Neural cell (in vitro differentiated cells): ENCODE results near the gene TNS1. TPM values are rescaled to one million over a fixed set of nuclear protein-coding genes. Genes with fewer than 3 reads are reported as not detected.
"Not testable (repeated sequence)": the region's sequence is repeated elsewhere in the genome, so short reads cannot be mapped to it uniquely, and the experiment has no call there.

Experiments used
- H2AFZ ChIP-seq: fragments of 200-600, 300-800 bp; sonication (generic), shearing (Covaris generic); 2 replicates; pipeline ENCODE4 v1.6.0; 2014; ENCODE audit warnings: low read depth, mild to moderate bottlenecking, antibody characterized with exemption, low read length, moderate library complexity
- H3F3A ChIP-seq: fragments of 200-600 bp; shearing (Covaris generic); 2 replicates; pipeline ENCODE4 v1.6.1; 2016; ENCODE audit warnings: mild to moderate bottlenecking, moderate library complexity, mixed read lengths, antibody characterized with exemption, low read length; ENCODE audit not compliant: insufficient read depth, poor library complexity, severe bottlenecking
- H3K27ac ChIP-seq: fragments of 200-600, 300-800 bp; sonication (generic), shearing (Covaris generic); 2 replicates; pipeline ENCODE4 v1.5.1; 2014; ENCODE audit warnings: mild to moderate bottlenecking, low read length, moderate library complexity
- H3K27me3 ChIP-seq: fragments of 300-800, 200-600 bp; sonication (generic), shearing (Covaris generic); 2 replicates; pipeline ENCODE4 v1.6.0; 2014; ENCODE audit warnings: mild to moderate bottlenecking, low read depth, low read length, moderate library complexity; ENCODE audit not compliant: insufficient read depth
- H3K36me3 ChIP-seq: fragments of 300-800, 200-600 bp; sonication (generic), shearing (Covaris generic); 2 replicates; pipeline ENCODE4 v1.5.1; 2014; ENCODE audit warnings: mild to moderate bottlenecking, antibody characterized with exemption, low read length, moderate library complexity; ENCODE audit not compliant: insufficient read depth
- H3K4me2 ChIP-seq: fragments of 300-800, 200-600 bp; sonication (generic), shearing (Covaris generic); 2 replicates; pipeline ENCODE4 v1.6.0; 2014; ENCODE audit warnings: mild to moderate bottlenecking, low read length
- H3K4me3 ChIP-seq: fragments of 300-800, 200-600 bp; sonication (generic), shearing (Covaris generic); 2 replicates; pipeline ENCODE4 v1.5.1; 2014; ENCODE audit warnings: mild to moderate bottlenecking, low read length, moderate library complexity
- H3K79me2 ChIP-seq: fragments of 200-600 bp; shearing (Covaris generic); replicated peaks from 2 replicates; pipeline ENCODE4 v1.6.0; 2014; ENCODE audit warnings: mild to moderate bottlenecking, low read length, moderate library complexity; ENCODE audit not compliant: insufficient read depth
- H3K9ac ChIP-seq: fragments of 300-800, 200-600 bp; sonication (generic), shearing (Covaris generic); 2 replicates; pipeline ENCODE4 v1.6.1; 2016; ENCODE audit warnings: mild to moderate bottlenecking, low read length, mixed read lengths
- H3K9me2 ChIP-seq: fragments of 200-600 bp; shearing (Covaris generic); 2 replicates; pipeline ENCODE4 v1.6.1; 2016; ENCODE audit warnings: mild to moderate bottlenecking, low read length, mixed read lengths; ENCODE audit not compliant: insufficient read depth
- H3K9me3 ChIP-seq: fragments of 200-600, 300-800 bp; sonication (generic), shearing (Covaris generic); 2 replicates; pipeline ENCODE4 v1.6.1; 2016; ENCODE audit warnings: mild to moderate bottlenecking, mixed run types, low read length, moderate library complexity, mixed read lengths
- H4K20me1 ChIP-seq: fragments of 200-600 bp; shearing (Covaris generic); 2 replicates; pipeline ENCODE4 v1.6.1; 2016; ENCODE audit warnings: mild to moderate bottlenecking, mixed run types; ENCODE audit not compliant: insufficient read depth
- EP300 ChIP-seq: fragments of 450-650 bp; conservative IDR thresholded peaks from 2 replicates; pipeline ENCODE4 v1.6.1; 2014; ENCODE audit warnings: antibody characterized with exemption, mild to moderate bottlenecking, moderate library complexity; ENCODE audit not compliant: poor library complexity, severe bottlenecking
- EZH2 ChIP-seq: fragments of 200-600, 300-800 bp; shearing (Covaris generic), sonication (generic); IDR thresholded peaks from 2 replicates; pipeline ENCODE4 v1.6.1; 2014; ENCODE audit warnings: antibody characterized with exemption, low read length, borderline replicate concordance, mild to moderate bottlenecking; ENCODE audit not compliant: insufficient read depth, poor library complexity, severe bottlenecking
- MXI1 ChIP-seq: fragments of 450-650 bp; conservative IDR thresholded peaks from 2 replicates; pipeline ENCODE4 v1.6.1; 2014; ENCODE audit warnings: antibody characterized with exemption, mild to moderate bottlenecking; ENCODE audit not compliant: poor library complexity, severe bottlenecking
- RAD21 ChIP-seq: fragments of 450-650 bp; conservative IDR thresholded peaks from 2 replicates; pipeline ENCODE4 v1.6.1; 2014; ENCODE audit warnings: antibody characterized with exemption, mild to moderate bottlenecking, moderate library complexity
- SMC3 ChIP-seq: fragments of 450-650 bp; conservative IDR thresholded peaks from 2 replicates; pipeline ENCODE4 v1.6.1; 2014; ENCODE audit warnings: antibody characterized with exemption, mild to moderate bottlenecking, moderate library complexity; ENCODE audit not compliant: poor library complexity
- polyA plus RNA-seq: library from polyadenylated mRNA; depleted of rRNA; stranded (reverse); fragments of >200 nt; gene quantifications from 2 replicates; pipeline ENCODE4 v1.2.3, GENCODE V29; 2014
- TF ChIP-seq, protein P1 (sequence below): fragments of 450-650 bp; IDR thresholded peaks from 2 replicates; pipeline ENCODE4 v1.5.1; 2014; ENCODE audit warnings: antibody characterized with exemption, mild to moderate bottlenecking, moderate library complexity; ENCODE audit not compliant: poor library complexity, severe bottlenecking
- TF ChIP-seq, protein P2 (sequence below): IDR thresholded peaks from 2 replicates; pipeline ENCODE4 v1.6.1; 2012; ENCODE audit warnings: borderline replicate concordance

The TNS1 gene
- polyA plus RNA-seq, 1 donor from 2014 or later: 1.5 TPM

DNA sequence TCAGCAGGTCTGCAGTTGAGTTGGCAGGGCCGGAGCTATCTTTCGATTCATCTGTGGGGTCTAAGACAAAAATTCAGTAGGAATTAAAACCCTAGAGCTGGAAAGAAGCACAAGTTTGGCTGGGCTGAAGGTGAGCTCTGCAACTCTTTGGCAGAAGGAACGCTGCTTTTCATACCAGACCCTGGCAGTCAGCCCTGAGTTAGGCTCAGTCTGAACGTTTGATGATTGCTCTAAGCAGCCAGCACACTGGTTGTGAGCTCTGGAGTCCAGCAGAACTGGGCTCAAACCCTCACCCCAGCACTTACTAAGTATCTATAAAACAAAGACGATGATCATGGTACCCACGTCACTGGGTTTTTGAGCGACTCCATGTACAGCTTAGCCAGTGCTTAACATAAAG is 192.5 kb downstream of the TNS1 start:
- no peak overlapping the region for H3K4me2 ChIP-seq
- no peak overlapping the region for H3K27ac ChIP-seq
- no peaks in the 10 kb centered on the region for H3K79me2 ChIP-seq
- no peak overlapping the region for H3K4me3 ChIP-seq
- H3K9me3 ChIP-seq: no peaks in the 10 kb centered on the region
- H3K9ac ChIP-seq: no peak overlapping the region
- no peaks in the 10 kb centered on the region for H3K27me3 ChIP-seq
- H3K9me2 ChIP-seq: no peaks in the 10 kb centered on the region
- no peaks in the 10 kb centered on the region for H4K20me1 ChIP-seq
- TF ChIP-seq MXI1: no peak
- no peak overlapping the region for H2AFZ ChIP-seq
- no peaks in the 10 kb centered on the region for H3K36me3 ChIP-seq
- no peaks in the 10 kb centered on the region for H3F3A ChIP-seq

DNA sequence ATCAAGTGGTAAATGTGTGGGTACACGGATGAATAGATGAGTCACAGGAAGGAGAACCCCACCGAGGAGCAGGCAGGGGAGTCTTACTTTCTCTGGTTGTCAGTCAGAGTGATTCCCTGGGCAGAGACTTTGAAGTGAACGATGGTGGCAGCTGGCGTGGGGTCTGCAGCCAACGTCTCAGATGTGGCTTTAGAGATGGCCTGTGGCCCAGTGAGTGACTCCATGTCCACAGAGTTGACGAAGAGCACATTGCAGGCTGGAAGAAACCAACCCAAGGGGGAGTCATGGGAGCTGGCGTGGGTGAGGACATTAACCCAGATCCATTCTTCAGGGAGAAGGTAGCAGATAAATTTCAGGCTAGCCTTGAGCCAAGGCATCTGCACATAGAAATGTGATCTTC is 193.1 kb downstream of the TNS1 start:
- Histone ChIP-seq H3K4me3 (no peak overlapping the region), H3K27me3 (no peaks in the 10 kb centered on the region), H4K20me1 (no peaks in the 10 kb centered on the region), H3K4me2 (no peak overlapping the region), H3K9me3 (no peaks in the 10 kb centered on the region), H3K9ac (no peak overlapping the region), H3K36me3 (no peaks in the 10 kb centered on the region), H3K9me2 (no peaks in the 10 kb centered on the region), H3F3A (no peaks in the 10 kb centered on the region), H3K79me2 (no peaks in the 10 kb centered on the region), H2AFZ (no peak overlapping the region), H3K27ac (no peak overlapping the region)
- TF ChIP-seq SMC3 (no peak), EZH2 (no peak), EP300 (no peak), RAD21 (no peak)
- TF ChIP-seq, protein P1, sequence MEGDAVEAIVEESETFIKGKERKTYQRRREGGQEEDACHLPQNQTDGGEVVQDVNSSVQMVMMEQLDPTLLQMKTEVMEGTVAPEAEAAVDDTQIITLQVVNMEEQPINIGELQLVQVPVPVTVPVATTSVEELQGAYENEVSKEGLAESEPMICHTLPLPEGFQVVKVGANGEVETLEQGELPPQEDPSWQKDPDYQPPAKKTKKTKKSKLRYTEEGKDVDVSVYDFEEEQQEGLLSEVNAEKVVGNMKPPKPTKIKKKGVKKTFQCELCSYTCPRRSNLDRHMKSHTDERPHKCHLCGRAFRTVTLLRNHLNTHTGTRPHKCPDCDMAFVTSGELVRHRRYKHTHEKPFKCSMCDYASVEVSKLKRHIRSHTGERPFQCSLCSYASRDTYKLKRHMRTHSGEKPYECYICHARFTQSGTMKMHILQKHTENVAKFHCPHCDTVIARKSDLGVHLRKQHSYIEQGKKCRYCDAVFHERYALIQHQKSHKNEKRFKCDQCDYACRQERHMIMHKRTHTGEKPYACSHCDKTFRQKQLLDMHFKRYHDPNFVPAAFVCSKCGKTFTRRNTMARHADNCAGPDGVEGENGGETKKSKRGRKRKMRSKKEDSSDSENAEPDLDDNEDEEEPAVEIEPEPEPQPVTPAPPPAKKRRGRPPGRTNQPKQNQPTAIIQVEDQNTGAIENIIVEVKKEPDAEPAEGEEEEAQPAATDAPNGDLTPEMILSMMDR: no peak
- TF ChIP-seq, protein P2, sequence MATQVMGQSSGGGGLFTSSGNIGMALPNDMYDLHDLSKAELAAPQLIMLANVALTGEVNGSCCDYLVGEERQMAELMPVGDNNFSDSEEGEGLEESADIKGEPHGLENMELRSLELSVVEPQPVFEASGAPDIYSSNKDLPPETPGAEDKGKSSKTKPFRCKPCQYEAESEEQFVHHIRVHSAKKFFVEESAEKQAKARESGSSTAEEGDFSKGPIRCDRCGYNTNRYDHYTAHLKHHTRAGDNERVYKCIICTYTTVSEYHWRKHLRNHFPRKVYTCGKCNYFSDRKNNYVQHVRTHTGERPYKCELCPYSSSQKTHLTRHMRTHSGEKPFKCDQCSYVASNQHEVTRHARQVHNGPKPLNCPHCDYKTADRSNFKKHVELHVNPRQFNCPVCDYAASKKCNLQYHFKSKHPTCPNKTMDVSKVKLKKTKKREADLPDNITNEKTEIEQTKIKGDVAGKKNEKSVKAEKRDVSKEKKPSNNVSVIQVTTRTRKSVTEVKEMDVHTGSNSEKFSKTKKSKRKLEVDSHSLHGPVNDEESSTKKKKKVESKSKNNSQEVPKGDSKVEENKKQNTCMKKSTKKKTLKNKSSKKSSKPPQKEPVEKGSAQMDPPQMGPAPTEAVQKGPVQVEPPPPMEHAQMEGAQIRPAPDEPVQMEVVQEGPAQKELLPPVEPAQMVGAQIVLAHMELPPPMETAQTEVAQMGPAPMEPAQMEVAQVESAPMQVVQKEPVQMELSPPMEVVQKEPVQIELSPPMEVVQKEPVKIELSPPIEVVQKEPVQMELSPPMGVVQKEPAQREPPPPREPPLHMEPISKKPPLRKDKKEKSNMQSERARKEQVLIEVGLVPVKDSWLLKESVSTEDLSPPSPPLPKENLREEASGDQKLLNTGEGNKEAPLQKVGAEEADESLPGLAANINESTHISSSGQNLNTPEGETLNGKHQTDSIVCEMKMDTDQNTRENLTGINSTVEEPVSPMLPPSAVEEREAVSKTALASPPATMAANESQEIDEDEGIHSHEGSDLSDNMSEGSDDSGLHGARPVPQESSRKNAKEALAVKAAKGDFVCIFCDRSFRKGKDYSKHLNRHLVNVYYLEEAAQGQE: no peak

DNA sequence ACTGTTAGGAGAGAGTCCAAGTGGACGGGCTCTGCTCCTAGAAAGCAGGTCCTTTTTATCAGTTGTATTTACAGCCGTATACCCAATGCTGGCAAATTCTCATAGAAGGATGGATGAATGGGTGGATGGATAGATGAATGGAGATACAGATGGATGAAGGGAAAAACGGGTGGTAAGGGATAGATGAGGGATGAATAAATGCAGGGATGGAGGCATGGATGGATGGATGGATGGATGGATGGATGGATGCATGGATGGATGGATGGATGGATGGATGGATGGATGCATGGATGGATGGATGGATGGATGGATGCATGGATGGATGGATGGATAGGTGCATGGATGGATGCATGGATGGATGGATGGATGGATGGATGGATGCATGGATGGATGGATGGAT is 193.8 kb downstream of the TNS1 start:
- H3K27ac ChIP-seq, H3K9me2 ChIP-seq, H3K4me2 ChIP-seq, H3K36me3 ChIP-seq, H3K27me3 ChIP-seq, H3K9me3 ChIP-seq, H3K9ac ChIP-seq, H3K79me2 ChIP-seq, H4K20me1 ChIP-seq, H3F3A ChIP-seq, H3K4me3 ChIP-seq, H2AFZ ChIP-seq: not testable (repeated sequence)
